H1 (cell line): ENCODE results near the gene RPS13. TPM values are rescaled to one million over a fixed set of nuclear protein-coding genes. Genes with fewer than 3 reads are reported as not detected.

Source experiments
- polyA plus RNA-seq, 7 experiments: library from polyadenylated mRNA; depleted of rRNA in 3 of 7; stranded (reverse) in 5 of 7; unstranded in 2 of 7; fragments of >200 nt in 5 of 7; fragments of 200-250 nt in 2 of 7; gene quantifications; 1 replicate in 5 of 7; 2 replicates in 1 of 7; 4 replicates in 1 of 7; pipeline versions ENCODE4 v1.2.1 to v1.2.3, GENCODE V29; 2011 to 2013; ENCODE audit warnings: missing spikeins in 2 of 7, mixed read lengths in 2 of 7
- total RNA-seq: library from RNA; stranded (reverse); fragmentation: NEBNext Ultra II Directional; extraction: Animal tissue kit (Norgen Biotek cat#: 25700); gene quantifications from 2 replicates; pipeline ENCODE4 v1.2.1, GENCODE V29; 2021
- TF ChIP-seq, protein P1 (sequence below): fragments of 300-600 bp; sonication (generic); IDR thresholded peaks from 2 replicates; pipeline ENCODE4 v1.7.1; 2012; ENCODE audit warnings: low read length, moderate library complexity, mild to moderate bottlenecking, inconsistent platforms; ENCODE audit not compliant: insufficient replicate concordance

RPS13 gene
- total and polyA plus RNA-seq, 2 of the 8 experiments (the other 6 are each of a cell fraction or from before 2014, with no cell fraction given) = 1,336 to 2,270 TPM

DNA sequence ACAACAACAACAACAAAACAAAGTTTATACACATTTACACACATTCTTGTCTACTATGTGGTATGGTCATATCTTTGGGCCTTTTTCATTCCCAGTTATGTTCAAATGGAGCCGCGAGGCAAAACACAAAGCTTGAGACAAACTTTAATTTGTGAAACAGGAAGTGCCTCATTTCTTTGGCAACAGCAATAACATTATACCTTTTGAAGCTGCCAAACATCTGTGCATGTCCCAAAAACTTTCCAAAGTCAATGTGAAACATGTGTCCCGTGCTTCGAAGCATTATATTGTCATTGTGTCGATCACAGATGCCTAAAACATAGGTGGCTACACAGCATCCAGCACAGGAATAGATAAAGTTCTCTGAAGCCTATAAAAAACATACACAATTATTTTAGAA lies 25.0 kb upstream of the RPS13 start (continued):
- TF ChIP-seq, protein P1, sequence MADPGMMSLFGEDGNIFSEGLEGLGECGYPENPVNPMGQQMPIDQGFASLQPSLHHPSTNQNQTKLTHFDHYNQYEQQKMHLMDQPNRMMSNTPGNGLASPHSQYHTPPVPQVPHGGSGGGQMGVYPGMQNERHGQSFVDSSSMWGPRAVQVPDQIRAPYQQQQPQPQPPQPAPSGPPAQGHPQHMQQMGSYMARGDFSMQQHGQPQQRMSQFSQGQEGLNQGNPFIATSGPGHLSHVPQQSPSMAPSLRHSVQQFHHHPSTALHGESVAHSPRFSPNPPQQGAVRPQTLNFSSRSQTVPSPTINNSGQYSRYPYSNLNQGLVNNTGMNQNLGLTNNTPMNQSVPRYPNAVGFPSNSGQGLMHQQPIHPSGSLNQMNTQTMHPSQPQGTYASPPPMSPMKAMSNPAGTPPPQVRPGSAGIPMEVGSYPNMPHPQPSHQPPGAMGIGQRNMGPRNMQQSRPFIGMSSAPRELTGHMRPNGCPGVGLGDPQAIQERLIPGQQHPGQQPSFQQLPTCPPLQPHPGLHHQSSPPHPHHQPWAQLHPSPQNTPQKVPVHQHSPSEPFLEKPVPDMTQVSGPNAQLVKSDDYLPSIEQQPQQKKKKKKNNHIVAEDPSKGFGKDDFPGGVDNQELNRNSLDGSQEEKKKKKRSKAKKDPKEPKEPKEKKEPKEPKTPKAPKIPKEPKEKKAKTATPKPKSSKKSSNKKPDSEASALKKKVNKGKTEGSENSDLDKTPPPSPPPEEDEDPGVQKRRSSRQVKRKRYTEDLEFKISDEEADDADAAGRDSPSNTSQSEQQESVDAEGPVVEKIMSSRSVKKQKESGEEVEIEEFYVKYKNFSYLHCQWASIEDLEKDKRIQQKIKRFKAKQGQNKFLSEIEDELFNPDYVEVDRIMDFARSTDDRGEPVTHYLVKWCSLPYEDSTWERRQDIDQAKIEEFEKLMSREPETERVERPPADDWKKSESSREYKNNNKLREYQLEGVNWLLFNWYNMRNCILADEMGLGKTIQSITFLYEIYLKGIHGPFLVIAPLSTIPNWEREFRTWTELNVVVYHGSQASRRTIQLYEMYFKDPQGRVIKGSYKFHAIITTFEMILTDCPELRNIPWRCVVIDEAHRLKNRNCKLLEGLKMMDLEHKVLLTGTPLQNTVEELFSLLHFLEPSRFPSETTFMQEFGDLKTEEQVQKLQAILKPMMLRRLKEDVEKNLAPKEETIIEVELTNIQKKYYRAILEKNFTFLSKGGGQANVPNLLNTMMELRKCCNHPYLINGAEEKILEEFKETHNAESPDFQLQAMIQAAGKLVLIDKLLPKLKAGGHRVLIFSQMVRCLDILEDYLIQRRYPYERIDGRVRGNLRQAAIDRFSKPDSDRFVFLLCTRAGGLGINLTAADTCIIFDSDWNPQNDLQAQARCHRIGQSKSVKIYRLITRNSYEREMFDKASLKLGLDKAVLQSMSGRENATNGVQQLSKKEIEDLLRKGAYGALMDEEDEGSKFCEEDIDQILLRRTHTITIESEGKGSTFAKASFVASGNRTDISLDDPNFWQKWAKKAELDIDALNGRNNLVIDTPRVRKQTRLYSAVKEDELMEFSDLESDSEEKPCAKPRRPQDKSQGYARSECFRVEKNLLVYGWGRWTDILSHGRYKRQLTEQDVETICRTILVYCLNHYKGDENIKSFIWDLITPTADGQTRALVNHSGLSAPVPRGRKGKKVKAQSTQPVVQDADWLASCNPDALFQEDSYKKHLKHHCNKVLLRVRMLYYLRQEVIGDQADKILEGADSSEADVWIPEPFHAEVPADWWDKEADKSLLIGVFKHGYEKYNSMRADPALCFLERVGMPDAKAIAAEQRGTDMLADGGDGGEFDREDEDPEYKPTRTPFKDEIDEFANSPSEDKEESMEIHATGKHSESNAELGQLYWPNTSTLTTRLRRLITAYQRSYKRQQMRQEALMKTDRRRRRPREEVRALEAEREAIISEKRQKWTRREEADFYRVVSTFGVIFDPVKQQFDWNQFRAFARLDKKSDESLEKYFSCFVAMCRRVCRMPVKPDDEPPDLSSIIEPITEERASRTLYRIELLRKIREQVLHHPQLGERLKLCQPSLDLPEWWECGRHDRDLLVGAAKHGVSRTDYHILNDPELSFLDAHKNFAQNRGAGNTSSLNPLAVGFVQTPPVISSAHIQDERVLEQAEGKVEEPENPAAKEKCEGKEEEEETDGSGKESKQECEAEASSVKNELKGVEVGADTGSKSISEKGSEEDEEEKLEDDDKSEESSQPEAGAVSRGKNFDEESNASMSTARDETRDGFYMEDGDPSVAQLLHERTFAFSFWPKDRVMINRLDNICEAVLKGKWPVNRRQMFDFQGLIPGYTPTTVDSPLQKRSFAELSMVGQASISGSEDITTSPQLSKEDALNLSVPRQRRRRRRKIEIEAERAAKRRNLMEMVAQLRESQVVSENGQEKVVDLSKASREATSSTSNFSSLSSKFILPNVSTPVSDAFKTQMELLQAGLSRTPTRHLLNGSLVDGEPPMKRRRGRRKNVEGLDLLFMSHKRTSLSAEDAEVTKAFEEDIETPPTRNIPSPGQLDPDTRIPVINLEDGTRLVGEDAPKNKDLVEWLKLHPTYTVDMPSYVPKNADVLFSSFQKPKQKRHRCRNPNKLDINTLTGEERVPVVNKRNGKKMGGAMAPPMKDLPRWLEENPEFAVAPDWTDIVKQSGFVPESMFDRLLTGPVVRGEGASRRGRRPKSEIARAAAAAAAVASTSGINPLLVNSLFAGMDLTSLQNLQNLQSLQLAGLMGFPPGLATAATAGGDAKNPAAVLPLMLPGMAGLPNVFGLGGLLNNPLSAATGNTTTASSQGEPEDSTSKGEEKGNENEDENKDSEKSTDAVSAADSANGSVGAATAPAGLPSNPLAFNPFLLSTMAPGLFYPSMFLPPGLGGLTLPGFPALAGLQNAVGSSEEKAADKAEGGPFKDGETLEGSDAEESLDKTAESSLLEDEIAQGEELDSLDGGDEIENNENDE = no peak
